Anterior cingulate cortex (tissue), 58 donors: ENCODE measurements around the gene CALD1.
"Not testable (repeated sequence)": the region's sequence is repeated elsewhere in the genome, so short reads cannot be mapped to it uniquely, and the experiment has no call there.

Experiments used
- DNase-seq, 58 donors: peaks; one replicate each; lab custom pipeline; 2025; lab: John Stamatoyannopoulos, UW

CALD1 gene

DNA sequence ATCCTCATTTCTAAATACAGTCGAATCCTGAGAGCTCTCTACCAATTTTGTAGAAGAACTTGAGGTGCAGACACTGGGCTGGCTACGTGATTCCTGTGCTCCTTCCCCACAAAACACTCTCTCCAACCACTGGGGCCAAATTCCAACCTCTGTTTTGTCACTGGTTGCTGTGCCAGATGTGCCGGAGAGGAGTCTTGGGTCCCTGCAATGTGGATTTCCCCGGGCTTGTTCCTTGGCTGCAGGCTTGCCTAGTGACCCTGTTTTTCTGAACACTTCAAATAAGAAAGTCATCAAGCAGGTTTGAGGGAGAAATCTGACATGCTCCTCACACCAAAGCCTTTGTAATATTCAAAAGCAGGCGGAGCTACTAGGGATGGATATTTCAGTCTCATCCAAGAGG lies 162.5 kb downstream of the CALD1 start:
- DNase-seq, result no peak

- DNase-seq, result no peak
Measured at GRCh38 chr7:134942690-134943466, 163.4 kb downstream of the CALD1 start.

- peak in 2 of 58 donors; percentile 5 to 53 for DNase-seq
Measured at GRCh38 chr7:134943785-134944400, 164.5 kb downstream of the CALD1 start.

DNA sequence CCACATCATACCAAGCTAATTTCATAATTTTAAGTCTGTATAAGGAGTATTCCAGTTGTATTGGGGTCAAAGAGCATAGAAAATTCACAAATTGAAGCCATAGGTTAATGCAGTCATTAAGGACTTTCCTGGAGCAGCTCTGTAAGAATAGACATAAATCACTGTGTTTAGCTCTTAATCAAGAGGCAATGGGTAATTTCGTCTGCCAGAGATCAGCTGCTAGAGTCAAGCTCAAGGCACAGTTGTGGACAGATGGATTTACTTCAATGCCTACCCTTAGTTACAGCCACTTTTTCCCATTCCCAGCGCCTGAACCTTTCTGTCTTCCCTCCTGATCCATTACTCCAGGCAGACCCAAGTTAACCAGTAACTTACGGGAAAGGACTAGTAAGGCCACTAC lies 166.3 kb downstream of the CALD1 start:
- DNase-seq, result no peak

DNA sequence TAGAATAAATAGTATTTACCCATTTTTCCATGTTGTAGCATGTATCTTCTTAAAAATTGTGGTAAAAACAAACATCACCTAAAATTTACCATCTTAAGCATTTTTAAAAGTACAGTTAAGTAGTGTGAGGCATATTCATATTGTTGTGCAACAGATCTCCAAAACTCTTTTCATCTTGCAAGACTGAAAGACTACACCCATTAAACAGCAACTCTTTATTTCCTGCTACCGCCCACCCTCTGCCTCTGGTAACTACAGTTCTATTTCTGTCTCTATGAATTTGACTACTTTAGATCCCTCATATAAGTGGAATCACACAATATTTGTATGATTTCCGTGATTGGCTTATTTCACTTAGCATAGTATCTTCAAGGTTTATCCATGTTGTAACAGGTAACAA lies 166.8 kb downstream of the CALD1 start:
- DNase-seq, result no peak

- DNase-seq, result no peak
Measured at GRCh38 chr7:134947329-134947728, 167.9 kb downstream of the CALD1 start.

GRCh38 chr7:134947831-134948230 lies 168.4 kb downstream of the CALD1 start:
- DNase-seq, result no peak

GRCh38 chr7:134948246-134948645 lies 168.8 kb downstream of the CALD1 start:
- DNase-seq, result no peak

DNA sequence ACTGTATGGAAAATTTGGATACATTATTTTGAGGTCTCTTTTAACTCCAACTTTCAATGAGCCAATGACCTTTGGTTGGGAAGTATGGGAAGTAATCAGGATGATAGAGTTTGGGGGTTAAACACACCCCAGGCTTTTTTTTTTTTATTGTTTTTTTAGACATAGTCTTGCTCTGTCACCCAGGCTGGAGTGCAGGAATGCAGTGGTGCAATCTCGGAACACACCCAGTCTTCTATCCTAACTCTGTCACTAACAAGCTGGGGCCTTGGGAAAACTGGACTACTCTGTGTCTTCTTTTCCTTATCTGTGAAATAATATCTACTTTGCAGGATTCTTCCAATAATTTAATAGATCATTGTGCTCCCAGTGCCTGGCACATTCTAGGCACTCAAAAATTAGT lies 169.3 kb downstream of the CALD1 start:
- no peak for DNase-seq

GRCh38 chr7:134949171-134949570 lies 169.7 kb downstream of the CALD1 start:
- no peak for DNase-seq

GRCh38 chr7:134954197-134955082 lies 175.0 kb downstream of the CALD1 start:
- peak in 2 of 58 donors; percentile 4 to 10 for DNase-seq

DNA sequence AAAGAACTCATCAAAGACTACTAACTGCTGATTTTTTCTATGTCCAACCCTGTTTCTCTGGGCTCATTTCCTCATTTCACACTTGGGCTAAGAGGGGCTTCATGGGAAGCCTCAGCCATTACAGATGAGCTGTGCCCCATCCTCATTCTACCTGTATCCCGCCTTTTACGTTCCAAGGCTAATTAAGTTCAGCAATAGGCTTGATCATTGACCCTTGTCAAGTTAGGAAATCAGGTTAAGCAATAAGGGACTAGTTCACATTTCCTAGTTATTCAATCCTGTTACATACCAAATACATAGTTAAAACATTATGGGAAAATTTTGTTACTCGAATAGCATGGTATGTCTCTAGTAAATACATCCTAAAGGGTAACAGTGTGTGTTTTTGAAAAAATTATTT lies 177.6 kb downstream of the CALD1 start:
- DNase-seq, result no peak

DNA sequence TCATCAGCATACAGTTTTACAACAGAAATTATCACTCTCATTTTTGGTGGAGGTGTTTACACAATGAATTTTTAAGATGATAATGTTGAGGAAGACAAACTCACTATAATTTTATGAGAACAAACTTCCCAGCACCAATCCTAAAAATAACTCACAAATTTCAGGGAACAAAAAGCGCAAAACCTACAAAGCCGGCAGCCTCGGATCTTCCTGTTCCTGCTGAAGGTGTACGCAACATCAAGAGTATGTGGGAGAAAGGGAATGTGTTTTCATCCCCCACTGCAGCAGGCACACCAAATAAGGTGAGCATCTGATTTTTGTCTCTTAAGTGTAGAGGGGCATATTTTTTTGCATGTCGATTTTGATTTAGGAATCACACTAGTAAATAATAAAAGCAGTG lies 180.4 kb downstream of the CALD1 start:
- no peak for DNase-seq

DNA sequence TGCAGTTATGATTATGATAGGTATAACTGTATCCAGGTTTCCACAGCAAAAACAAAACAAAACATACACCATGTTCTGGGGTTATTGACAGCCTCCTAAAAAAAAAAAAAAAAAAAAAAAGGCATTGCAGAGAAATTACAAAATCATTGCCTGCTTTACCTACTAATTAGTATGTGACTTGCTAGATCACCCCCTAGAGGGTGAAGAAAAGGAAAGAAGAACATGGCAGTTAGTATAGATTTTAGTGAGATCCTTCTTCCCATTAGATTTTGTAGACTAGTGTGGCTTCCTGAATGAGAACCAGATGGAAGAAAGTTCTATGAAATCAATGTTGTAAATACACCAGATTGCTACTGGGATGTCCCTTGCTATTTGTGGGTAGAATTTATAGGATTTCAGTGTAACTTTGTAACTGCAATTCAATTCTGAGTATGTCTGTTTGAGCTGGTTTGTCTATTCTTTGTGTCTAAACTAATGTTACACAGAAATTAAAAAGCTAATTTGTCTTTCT lies 182.9 kb downstream of the CALD1 start:
- DNase-seq, result no peak

DNA sequence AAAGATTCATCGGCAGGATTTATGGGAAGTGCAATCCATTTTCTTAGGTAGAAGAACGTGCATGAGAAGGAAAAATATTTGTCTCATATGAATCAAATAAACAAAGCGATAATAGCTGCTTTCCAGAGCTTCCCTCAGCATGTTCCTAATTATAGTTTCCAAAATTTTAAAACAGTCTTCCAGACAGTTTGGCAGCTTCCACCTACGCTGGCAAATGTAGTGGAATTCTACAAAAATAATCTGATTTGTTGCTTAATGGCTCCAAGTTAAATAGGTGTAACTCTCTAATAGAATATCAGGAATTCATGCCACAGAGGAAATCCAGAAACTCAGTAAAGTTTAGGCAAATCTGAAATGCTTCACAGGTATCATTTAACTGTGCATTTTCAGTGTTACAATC lies 183.6 kb downstream of the CALD1 start:
- no peak for DNase-seq

DNA sequence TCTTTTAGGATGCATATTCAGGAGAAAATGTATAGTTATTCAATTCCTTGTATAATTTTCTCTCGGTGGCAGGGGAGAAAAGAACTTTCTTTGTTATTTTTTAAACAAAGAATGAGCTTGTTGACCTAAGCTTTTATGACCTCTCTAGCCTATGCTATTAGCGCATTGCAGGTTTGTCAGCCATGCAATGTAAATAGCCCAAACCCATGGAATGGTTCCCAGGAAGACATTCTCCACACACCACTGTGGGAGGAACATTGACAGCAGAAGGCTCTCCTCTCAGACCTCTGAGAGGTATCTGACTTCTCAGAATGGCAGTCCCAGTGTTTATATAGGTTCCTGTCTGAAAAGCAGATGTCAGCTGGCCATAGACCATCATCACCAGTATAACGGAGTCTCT lies 187.3 kb downstream of the CALD1 start:
- no peak for DNase-seq

DNA sequence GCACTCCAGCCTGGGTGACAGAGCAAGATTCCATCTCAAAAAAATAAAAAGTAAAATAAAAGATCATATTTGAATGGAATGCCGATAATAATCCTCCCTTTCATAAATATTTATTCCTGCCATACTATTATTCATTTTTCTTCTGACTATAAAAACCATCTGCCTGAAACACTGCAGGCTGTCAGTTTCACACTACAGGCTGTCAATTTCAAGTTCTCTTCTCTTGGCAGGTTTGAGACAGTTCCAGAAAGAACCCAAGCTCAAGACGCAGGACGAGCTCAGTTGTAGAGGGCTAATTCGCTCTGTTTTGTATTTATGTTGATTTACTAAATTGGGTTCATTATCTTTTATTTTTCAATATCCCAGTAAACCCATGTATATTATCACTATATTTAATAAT lies 188.7 kb downstream of the CALD1 start:
- DNase-seq, result no peak

DNA sequence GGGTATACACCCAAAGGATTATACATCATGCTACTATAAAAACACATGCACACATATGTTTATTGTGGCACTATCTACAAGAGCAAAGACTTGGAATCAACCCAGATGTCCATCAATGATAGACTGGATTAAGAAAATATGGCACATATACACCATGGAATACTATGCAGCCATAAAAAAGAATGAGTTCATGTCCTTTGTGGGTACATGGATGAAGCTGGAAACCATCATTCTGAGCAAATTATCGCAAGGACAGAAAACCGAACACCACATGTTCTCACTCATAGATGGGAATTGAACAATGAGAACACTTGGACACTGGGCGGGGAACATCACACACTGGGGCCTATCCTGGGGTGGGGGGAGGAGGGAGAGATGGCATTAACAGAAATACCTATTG lies 202.2 kb downstream of the CALD1 start:
- not testable (repeated sequence) for DNase-seq

DNA sequence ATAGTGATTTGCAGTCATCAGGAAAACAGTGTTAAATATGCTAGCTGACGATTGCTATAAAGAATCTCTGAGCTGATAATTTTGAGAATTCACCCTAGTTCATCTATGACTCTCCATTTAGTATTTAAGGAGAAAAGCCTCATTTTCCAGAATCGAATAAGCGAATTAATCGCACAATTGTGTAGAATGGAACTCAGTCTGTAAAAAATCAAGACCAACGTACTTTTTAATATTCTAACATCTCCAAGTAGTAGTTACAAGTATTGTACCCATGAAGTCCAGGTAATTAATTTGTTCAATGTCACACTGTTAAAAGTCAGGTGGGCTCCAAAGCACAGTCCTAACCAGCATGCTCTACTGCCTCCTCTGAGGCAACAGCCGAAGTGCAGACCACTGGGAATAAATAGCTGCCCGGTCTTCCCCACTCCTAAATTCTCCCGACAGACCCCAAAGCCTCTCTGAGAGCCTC lies 206.5 kb downstream of the CALD1 start:
- no peak for DNase-seq

- DNase-seq, result peak; percentile 71 to 96 (median 90)
Measured at GRCh38 chr7:134986363-134987251, 207.2 kb downstream of the CALD1 start, which contains the start of gene AGBL3. Gene AGBL3 (plus strand): TSS chr7:134986508. CDS start chr7:134987934, 1,426 bp downstream.
